ENCODE results near the gene GPN2. TPM values are rescaled to one million over a fixed set of nuclear protein-coding genes. Genes with fewer than 3 reads are reported as not detected.

The GPN2 gene
- total RNA-seq, 1 experiment from 2014 or later = 41.9 TPM

GRCh38 chr1:26864610-26865480, 25.2 kb downstream of the GPN2 start:
- no peaks in the 10 kb centered on the region; the same call in 1 of the 2 replicates for H3K36me3 ChIP-seq (ENCODE audit: control insufficient read depth, insufficient read depth, low read length)
- H3K9me3 ChIP-seq (ENCODE audit: control insufficient read depth, insufficient read depth, low read depth, low read length) = no peaks in the 10 kb centered on the region
- peaks cover 18% of the 10 kb centered on the region for H3K4me1 ChIP-seq (ENCODE audit: control insufficient read depth, insufficient read depth, low read length)
- no peaks in the 10 kb centered on the region for H3K27me3 ChIP-seq (ENCODE audit: control insufficient read depth, insufficient read depth, low read length)
- H3K27ac ChIP-seq (ENCODE audit: low read length) = peak overlapping the region; percentile 94
- H3K4me3 ChIP-seq (ENCODE audit: low read depth in 2 of 2, low read length in 2 of 2) = peak overlapping the region; percentile 72 to 89
- ChIA-PET CTCF (interaction anchor here (0.5 to 2.0 kb wide), 7 partner anchors 13 to 1362 kb away, joined by 3 to 12 read pairs (median 5); no protein-coding TSS in a partner anchor), POLR2A (interaction anchor here (0.5 to 1.1 kb wide), 6 partner anchors 9 to 168 kb away, joined by 3 to 14 read pairs (median 4); no protein-coding TSS in a partner anchor)
- peak; percentile 97 for TF ChIP-seq POLR2AphosphoS5 (IDR thresholded peaks at IDR 0.05; ENCODE audit: low read depth, low read length)
- peak; percentile 45; the same call in 1 of the 2 replicates for TF ChIP-seq TCF7L2 (IDR thresholded peaks at IDR 0.05; ENCODE audit: low read depth, low read length)
- TF ChIP-seq SIN3A (IDR thresholded peaks at IDR 0.05; ENCODE audit: borderline replicate concordance, insufficient read depth, low read depth, low read length) = peak; percentile 87; the same call in 1 of the 2 replicates
- TF ChIP-seq REST (IDR thresholded peaks at IDR 0.05; ENCODE audit: insufficient read depth in 1 of 2, low read depth in 2 of 2, low read length in 1 of 2) = peak in 1 of 2 experiments; percentile 70; a peak in 1 of 4 replicates
- no peak for TF ChIP-seq CTCF (IDR thresholded peaks at IDR 0.05)
- in situ Hi-C loops (cut with HindIII; ENCODE audit: low pct_unique_long_range_greater_than_20kb, low sequenced_read_pairs) (no loop called here), intact Hi-C loops (cut with micrococcal nuclease; ENCODE audit: unreplicated experiment) (no loop called here)
- peak; percentile 88 for DNase-seq (ENCODE audit: low read depth, low spot score)
- peak; percentile 89 for ATAC-seq
- BruUV-seq (replicated peaks) = no TSS peak

- no peaks in the 10 kb centered on the region for H3K9me3 ChIP-seq (ENCODE audit: control insufficient read depth, insufficient read depth, low read depth, low read length)
- in situ Hi-C loops (cut with HindIII; ENCODE audit: low pct_unique_long_range_greater_than_20kb, low sequenced_read_pairs) = no loop called here
- H3K4me1 ChIP-seq (ENCODE audit: control insufficient read depth, insufficient read depth, low read length) = peaks cover 18% of the 10 kb centered on the region
- CTCF ChIA-PET = interaction anchor here (0.7 kb wide), 1 partner anchor 75 kb away, joined by 3 read pairs; no protein-coding TSS in a partner anchor
- no peaks in the 10 kb centered on the region; the same call in 1 of the 2 replicates for H3K36me3 ChIP-seq (ENCODE audit: control insufficient read depth, insufficient read depth, low read length)
- POLR2A ChIA-PET = no interaction called here
- ATAC-seq (no peak), DNase-seq (ENCODE audit: low read depth, low spot score) (no peak)
- H3K4me3 ChIP-seq (ENCODE audit: low read depth in 2 of 2, low read length in 2 of 2) = peak overlapping the region; percentile 72 to 89
- no peaks in the 10 kb centered on the region for H3K27me3 ChIP-seq (ENCODE audit: control insufficient read depth, insufficient read depth, low read length)
- TF ChIP-seq TCF7L2 (IDR thresholded peaks at IDR 0.05; ENCODE audit: low read depth, low read length) = no peak
- 0 out of 2 replicates have a peak, but pooled peaks have one; percentile 48 for TF ChIP-seq SIN3A (IDR thresholded peaks at IDR 0.05; ENCODE audit: borderline replicate concordance, insufficient read depth, low read depth, low read length)
- peak overlapping the region; percentile 94 for H3K27ac ChIP-seq (ENCODE audit: low read length)
- intact Hi-C loops (cut with micrococcal nuclease; ENCODE audit: unreplicated experiment) = no loop called here
- BruUV-seq (replicated peaks) = no TSS peak
Observed at GRCh38 chr1:26863685-26864077, 26.4 kb downstream of the GPN2 start.
